ENCODE data around the gene MINDY4.

MINDY4 gene

GRCh38 chr7:30845426-30846135 lies 74.4 kb downstream of the MINDY4 start:
- no peak for DNase-seq
- H3K9me3 ChIP-seq (ENCODE audit: control extremely low read depth in 1 of 5, control insufficient read depth in 4 of 5, insufficient read depth in 2 of 5, low read depth in 1 of 5, low read length in 4 of 5): no peaks in the 10 kb centered on the region
- CTCF ChIA-PET: interaction anchor here (0.7 to 1.7 kb wide), 2 partner anchors 18 to 324 kb away, joined by 3 to 5 read pairs; no protein-coding TSS in a partner anchor
- no peaks in the 10 kb centered on the region for H3K27me3 ChIP-seq (replicated peaks in 2 of 5; ENCODE audit: control insufficient read depth in 4 of 5, insufficient read depth in 5 of 5, low read length in 4 of 5)
- no peaks in the 10 kb centered on the region for H3K36me3 ChIP-seq (ENCODE audit: control insufficient read depth in 4 of 4, insufficient read depth in 4 of 4, low read length in 3 of 4)
- H3K4me3 ChIP-seq (ENCODE audit: control insufficient read depth in 1 of 7, extremely low read depth in 1 of 7, insufficient read depth in 4 of 7, low read depth in 2 of 7, low read length in 6 of 7): no peak overlapping the region
- POLR2A ChIA-PET: no interaction called here
- no peak overlapping the region for H3K27ac ChIP-seq (ENCODE audit: insufficient read depth in 1 of 2, low read depth in 1 of 2, low read length in 2 of 2, poor library complexity in 1 of 2, severe bottlenecking in 2 of 2)
- WGBS (ENCODE audit: insufficient coverage): 96% methylated on average over 9 of the region's 15 CpGs
- H3K4me1 ChIP-seq (ENCODE audit: control extremely low read depth in 1 of 4, control insufficient read depth in 4 of 4, insufficient read depth in 4 of 4, low read length in 3 of 4): no peaks in the 10 kb centered on the region

GRCh38 chr7:30846378-30846777 lies 75.2 kb downstream of the MINDY4 start:
- H3K4me1 ChIP-seq (ENCODE audit: control extremely low read depth in 1 of 4, control insufficient read depth in 4 of 4, insufficient read depth in 4 of 4, low read length in 3 of 4): no peaks in the 10 kb centered on the region
- WGBS (ENCODE audit: insufficient coverage): 92% methylated on average over 4 of the region's 6 CpGs
- no peaks in the 10 kb centered on the region for H3K27me3 ChIP-seq (replicated peaks in 2 of 5; ENCODE audit: control insufficient read depth in 4 of 5, insufficient read depth in 5 of 5, low read length in 4 of 5)
- CTCF ChIA-PET: interaction anchor here (1.7 kb wide), 1 partner anchor 323 kb away, joined by 3 read pairs; no protein-coding TSS in a partner anchor
- H3K27ac ChIP-seq (ENCODE audit: insufficient read depth in 1 of 2, low read depth in 1 of 2, low read length in 2 of 2, poor library complexity in 1 of 2, severe bottlenecking in 2 of 2): no peak overlapping the region
- POLR2A ChIA-PET: no interaction called here
- no peaks in the 10 kb centered on the region for H3K36me3 ChIP-seq (ENCODE audit: control insufficient read depth in 4 of 4, insufficient read depth in 4 of 4, low read length in 3 of 4)
- no peak for DNase-seq
- no peak overlapping the region for H3K4me3 ChIP-seq (ENCODE audit: control insufficient read depth in 1 of 7, extremely low read depth in 1 of 7, insufficient read depth in 4 of 7, low read depth in 2 of 7, low read length in 6 of 7)
- H3K9me3 ChIP-seq (ENCODE audit: control extremely low read depth in 1 of 5, control insufficient read depth in 4 of 5, insufficient read depth in 2 of 5, low read depth in 1 of 5, low read length in 4 of 5): no peaks in the 10 kb centered on the region

GRCh38 chr7:30848121-30848855 lies 77.1 kb downstream of the MINDY4 start:
- CTCF ChIA-PET: no interaction called here
- Histone ChIP-seq H3K36me3 (ENCODE audit: control insufficient read depth in 4 of 4, insufficient read depth in 4 of 4, low read length in 3 of 4) (no peaks in the 10 kb centered on the region), H3K4me1 (ENCODE audit: control extremely low read depth in 1 of 4, control insufficient read depth in 4 of 4, insufficient read depth in 4 of 4, low read length in 3 of 4) (no peaks in the 10 kb centered on the region), H3K9me3 (ENCODE audit: control extremely low read depth in 1 of 5, control insufficient read depth in 4 of 5, insufficient read depth in 2 of 5, low read depth in 1 of 5, low read length in 4 of 5) (no peaks in the 10 kb centered on the region), H3K4me3 (ENCODE audit: control insufficient read depth in 1 of 7, extremely low read depth in 1 of 7, insufficient read depth in 4 of 7, low read depth in 2 of 7, low read length in 6 of 7) (no peak overlapping the region), H3K27ac (ENCODE audit: insufficient read depth in 1 of 2, low read depth in 1 of 2, low read length in 2 of 2, poor library complexity in 1 of 2, severe bottlenecking in 2 of 2) (no peak overlapping the region), H3K27me3 (replicated peaks in 2 of 5; ENCODE audit: control insufficient read depth in 4 of 5, insufficient read depth in 5 of 5, low read length in 4 of 5) (no peaks in the 10 kb centered on the region)
- no peak for DNase-seq
- 78% methylated on average over 5 of the region's 7 CpGs for WGBS (ENCODE audit: insufficient coverage)
- POLR2A ChIA-PET: no interaction called here

DNA sequence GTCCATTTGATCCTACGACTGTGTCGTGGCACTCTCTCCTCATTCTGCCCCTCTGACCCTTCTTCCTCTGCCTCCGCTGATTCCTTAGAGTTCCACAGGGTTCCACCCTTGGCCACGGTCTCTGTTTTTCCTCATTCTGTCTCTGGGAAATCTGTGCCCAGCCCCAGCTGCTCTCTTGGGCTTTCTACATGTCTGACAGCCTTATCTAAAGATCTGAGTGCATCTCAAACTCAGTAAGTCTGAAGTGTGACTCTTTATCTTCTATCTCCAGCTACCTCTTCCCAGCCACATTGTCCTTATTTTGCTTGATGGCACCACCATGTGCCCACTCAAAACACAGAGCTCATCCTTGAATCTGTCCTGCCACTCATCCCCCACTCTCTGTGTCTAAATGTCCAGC lies 78.3 kb downstream of the MINDY4 start:
- ChIA-PET CTCF (interaction anchor here (1.6 kb wide), 1 partner anchor 9 kb away, joined by 3 read pairs; no protein-coding TSS in a partner anchor), POLR2A (no interaction called here)
- 93% methylated on average over 4 of the region's 4 CpGs for WGBS (ENCODE audit: insufficient coverage)

GRCh38 chr7:30850426-30850825 lies 79.2 kb downstream of the MINDY4 start:
- H3K27ac ChIP-seq (ENCODE audit: insufficient read depth in 1 of 2, low read depth in 1 of 2, low read length in 2 of 2, poor library complexity in 1 of 2, severe bottlenecking in 2 of 2): no peak overlapping the region
- ChIA-PET CTCF (interaction anchor here (1.6 kb wide), 1 partner anchor 10 kb away, joined by 3 read pairs; no protein-coding TSS in a partner anchor), POLR2A (no interaction called here)
- WGBS (ENCODE audit: insufficient coverage): over 99% methylated on average over 17 of the region's 17 CpGs
- H3K27me3 ChIP-seq (replicated peaks in 2 of 5; ENCODE audit: control insufficient read depth in 4 of 5, insufficient read depth in 5 of 5, low read length in 4 of 5): no peaks in the 10 kb centered on the region
- H3K36me3 ChIP-seq (ENCODE audit: control insufficient read depth in 4 of 4, insufficient read depth in 4 of 4, low read length in 3 of 4): no peaks in the 10 kb centered on the region
- no peak overlapping the region for H3K4me3 ChIP-seq (ENCODE audit: control insufficient read depth in 1 of 7, extremely low read depth in 1 of 7, insufficient read depth in 4 of 7, low read depth in 2 of 7, low read length in 6 of 7)
- no peaks in the 10 kb centered on the region for H3K4me1 ChIP-seq (ENCODE audit: control extremely low read depth in 1 of 4, control insufficient read depth in 4 of 4, insufficient read depth in 4 of 4, low read length in 3 of 4)
- no peaks in the 10 kb centered on the region for H3K9me3 ChIP-seq (ENCODE audit: control extremely low read depth in 1 of 5, control insufficient read depth in 4 of 5, insufficient read depth in 2 of 5, low read depth in 1 of 5, low read length in 4 of 5)
- DNase-seq: no peak

More for the DNA sequence above, 78.3 kb downstream of the MINDY4 start:
- no peaks in the 10 kb centered on the region for H3K9me3 ChIP-seq (ENCODE audit: control extremely low read depth in 1 of 5, control insufficient read depth in 4 of 5, insufficient read depth in 2 of 5, low read depth in 1 of 5, low read length in 4 of 5)
- H3K4me3 ChIP-seq (ENCODE audit: control insufficient read depth in 1 of 7, extremely low read depth in 1 of 7, insufficient read depth in 4 of 7, low read depth in 2 of 7, low read length in 6 of 7): no peak overlapping the region
- no peaks in the 10 kb centered on the region for H3K4me1 ChIP-seq (ENCODE audit: control extremely low read depth in 1 of 4, control insufficient read depth in 4 of 4, insufficient read depth in 4 of 4, low read length in 3 of 4)
- H3K27me3 ChIP-seq (replicated peaks in 2 of 5; ENCODE audit: control insufficient read depth in 4 of 5, insufficient read depth in 5 of 5, low read length in 4 of 5): no peaks in the 10 kb centered on the region
- DNase-seq: no peak
- H3K27ac ChIP-seq (ENCODE audit: insufficient read depth in 1 of 2, low read depth in 1 of 2, low read length in 2 of 2, poor library complexity in 1 of 2, severe bottlenecking in 2 of 2): no peak overlapping the region
- H3K36me3 ChIP-seq (ENCODE audit: control insufficient read depth in 4 of 4, insufficient read depth in 4 of 4, low read length in 3 of 4): no peaks in the 10 kb centered on the region

- Histone ChIP-seq H3K4me3 (ENCODE audit: control insufficient read depth in 1 of 7, extremely low read depth in 1 of 7, insufficient read depth in 4 of 7, low read depth in 2 of 7, low read length in 6 of 7) (no peak overlapping the region), H3K27me3 (replicated peaks in 2 of 5; ENCODE audit: control insufficient read depth in 4 of 5, insufficient read depth in 5 of 5, low read length in 4 of 5) (no peaks in the 10 kb centered on the region), H3K27ac (ENCODE audit: insufficient read depth in 1 of 2, low read depth in 1 of 2, low read length in 2 of 2, poor library complexity in 1 of 2, severe bottlenecking in 2 of 2) (no peak overlapping the region), H3K4me1 (ENCODE audit: control extremely low read depth in 1 of 4, control insufficient read depth in 4 of 4, insufficient read depth in 4 of 4, low read length in 3 of 4) (no peaks in the 10 kb centered on the region), H3K9me3 (ENCODE audit: control extremely low read depth in 1 of 5, control insufficient read depth in 4 of 5, insufficient read depth in 2 of 5, low read depth in 1 of 5, low read length in 4 of 5) (no peaks in the 10 kb centered on the region), H3K36me3 (ENCODE audit: control insufficient read depth in 4 of 4, insufficient read depth in 4 of 4, low read length in 3 of 4) (no peaks in the 10 kb centered on the region)
- ChIA-PET POLR2A (no interaction called here), CTCF (no interaction called here)
- DNase-seq: no peak
- WGBS (ENCODE audit: insufficient coverage): 89% methylated on average over 11 of the region's 12 CpGs
These were observed 80.6 kb downstream of the MINDY4 start for GRCh38 chr7:30851651-30852307.

DNA sequence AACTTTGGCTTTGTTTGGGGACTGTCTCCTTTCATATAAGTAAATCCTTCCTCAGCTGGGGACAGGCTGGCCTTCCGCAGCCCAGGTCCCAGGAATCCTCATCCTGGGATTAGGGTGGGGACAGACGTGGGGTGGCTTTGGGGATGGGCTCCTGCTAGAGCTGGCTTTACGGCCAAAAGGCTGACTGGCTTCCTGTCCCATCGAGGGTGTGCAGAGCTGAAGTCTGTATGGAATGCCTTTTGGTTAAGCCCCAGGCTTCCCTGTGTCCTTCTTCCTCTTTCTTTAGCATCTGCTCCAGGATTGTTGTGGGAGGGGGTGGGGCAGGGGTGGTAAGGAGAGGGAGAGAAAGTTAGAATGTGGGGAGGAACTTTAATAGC lies 81.1 kb downstream of the MINDY4 start:
- no peak for DNase-seq
- Histone ChIP-seq H3K27me3 (replicated peaks in 2 of 5; ENCODE audit: control insufficient read depth in 4 of 5, insufficient read depth in 5 of 5, low read length in 4 of 5) (no peaks in the 10 kb centered on the region), H3K27ac (ENCODE audit: insufficient read depth in 1 of 2, low read depth in 1 of 2, low read length in 2 of 2, poor library complexity in 1 of 2, severe bottlenecking in 2 of 2) (no peak overlapping the region), H3K9me3 (ENCODE audit: control extremely low read depth in 1 of 5, control insufficient read depth in 4 of 5, insufficient read depth in 2 of 5, low read depth in 1 of 5, low read length in 4 of 5) (no peaks in the 10 kb centered on the region), H3K4me1 (ENCODE audit: control extremely low read depth in 1 of 4, control insufficient read depth in 4 of 4, insufficient read depth in 4 of 4, low read length in 3 of 4) (no peaks in the 10 kb centered on the region), H3K36me3 (ENCODE audit: control insufficient read depth in 4 of 4, insufficient read depth in 4 of 4, low read length in 3 of 4) (no peaks in the 10 kb centered on the region), H3K4me3 (ENCODE audit: control insufficient read depth in 1 of 7, extremely low read depth in 1 of 7, insufficient read depth in 4 of 7, low read depth in 2 of 7, low read length in 6 of 7) (no peak overlapping the region)
- WGBS (ENCODE audit: insufficient coverage): 100% methylated on average over 2 of the region's 4 CpGs
- ChIA-PET CTCF (no interaction called here), POLR2A (no interaction called here)

Measured in common myeloid progenitor, CD34-positive (primary cell).